ENCODE measurements around the gene SERTAD2.

GRCh38 chr2:64631771-64632170 is 21.9 kb downstream of the SERTAD2 start:
- TF ChIP-seq CTCF (conservative IDR thresholded peaks at IDR 0.05; ENCODE audit: low read depth in 2 of 2), result no peak
- TF ChIP-seq POLR2AphosphoS5 (IDR thresholded peaks at IDR 0.05; ENCODE audit: low read depth), result no peak
- no peak for TF ChIP-seq EZH2phosphoT487 (IDR thresholded peaks at IDR 0.05; ENCODE audit: unreplicated experiment)
- TF ChIP-seq REST (IDR thresholded peaks at IDR 0.05; ENCODE audit: unreplicated experiment), result no peak

All from GM23338 (cell line).